Right lobe of liver (tissue), 6 donors: ENCODE results near the gene ATP7B. TPM values are rescaled to one million over a fixed set of nuclear protein-coding genes. Genes with fewer than 3 reads are reported as not detected.

Experiments
- ATAC-seq, 4 donors: fragments of 200-7000 bp; cut with Tn5 transposase; one replicate each; pipeline ENCODE4 v1.9.1; 2020; ENCODE audit warnings: mild to moderate bottlenecking in 4 of 4, moderate library complexity in 4 of 4
- DNase-seq, 3 donors: peaks; one replicate each; pipeline ENCODE4 v3.0.0-alpha.2; 2020
- H3K27ac ChIP-seq, 3 donors: fragments of 200-600 bp; one replicate each; pipeline ENCODE4 v1.8.0; 2022
- H3K27me3 ChIP-seq, 2 donors: fragments of 200-600 bp; one replicate each; pipeline ENCODE4 v1.8.0; 2022
- H3K36me3 ChIP-seq, 4 donors: fragments of 200-600 bp; sonication (generic) in 1 of 4; one replicate each; pipeline versions ENCODE4 v1.5.1 to v1.8.0; 2017 to 2022; ENCODE audit warnings: control low read depth in 1 of 4
- H3K4me1 ChIP-seq, 4 donors: fragments of 200-600 bp; sonication (generic) in 1 of 4; one replicate each; pipeline versions ENCODE4 v1.5.1 to v1.8.0; 2017 to 2022; ENCODE audit warnings: control low read depth in 1 of 4
- H3K4me3 ChIP-seq, 3 donors: fragments of 200-600 bp; one replicate each; pipeline ENCODE4 v1.8.0; 2022
- H3K9me3 ChIP-seq, 4 donors: fragments of 200-600 bp; sonication (generic) in 1 of 4; one replicate each; pipeline versions ENCODE4 v1.5.1 to v1.8.0; 2017 to 2022; ENCODE audit warnings: control low read depth in 1 of 4
- CTCF ChIP-seq, 4 donors: fragments of 200-600 bp in 3 of 4; fragments of 450-650 bp in 1 of 4; IDR thresholded peaks; one replicate each; pipeline versions ENCODE4 v1.5.1 to v1.8.0; 2016 to 2022; ENCODE audit warnings: antibody characterized with exemption in 4 of 4, mild to moderate bottlenecking in 2 of 4
- POLR2A ChIP-seq: fragments of 450-650 bp; IDR thresholded peaks from one replicate; pipeline ENCODE4 v1.6.1; 2017; ENCODE audit warnings: antibody characterized with exemption, mild to moderate bottlenecking
- WGBS: methylation state at CpG from one replicate; pipeline ENCODE4 v1.1.6; 2018; ENCODE audit warnings: low coverage, low lambda C conversion rate; ENCODE audit not compliant: insufficient coverage; ENCODE audit errors: missing lambda C conversion rate; 5-methylcytosine and 5-hydroxymethylcytosine counted together
- intact Hi-C, 2 donors: fragments of 100-400 bp; cut with DNase I; formaldehyde crosslinking; loops; one replicate each; pipeline versions ENCODE4 v1.11.2 to v1.14.1; 2022
- total RNA-seq, 6 experiments: library from RNA; depleted of rRNA in 2 of 6; stranded (reverse); fragments of >200 nt in 2 of 6; fragmentation: NEBNext Ultra II Directional in 3 of 6; extraction: Animal tissue kit (Norgen Biotek cat#: 25700) in 3 of 6; gene quantifications; one replicate each; pipeline versions ENCODE4 v1.1.0 to v1.2.4, GENCODE V29; 2016 to 2023
- donor health status: DM: no; HTN: yes; CAD: no.
- donor health status: DM: no; HTN: no; CAD: no.
- donor health status: DM: no; HTN: no; CAD: no.
- donor health status: DM: no; HTN: yes; CAD: no.
- donor health status: DM: no; HTN: yes; CAD: no.

Gene ATP7B
- total RNA-seq, 6 experiments from 2014 or later, result 17.1 to 27.6 (median 21.6) TPM

GRCh38 chr13:51950722-51951121 is 60.5 kb downstream of the ATP7B start:
- Histone ChIP-seq H3K27ac (no peak overlapping the region), H3K27me3 (no peaks in the 10 kb centered on the region), H3K4me1 (no peaks in the 10 kb centered on the region), H3K9me3 (no peaks in the 10 kb centered on the region), H3K36me3 (peaks cover 0 to 25% (median 1%) of the 10 kb centered on the region in 4 donors), H3K4me3 (no peak overlapping the region)
- intact Hi-C loops, result no loop called here
- TF ChIP-seq POLR2A, result no peak
- no peak for TF ChIP-seq CTCF (IDR thresholded peaks at IDR 0.05)
- 53% methylated on average over 5 of the region's 5 CpGs for WGBS
- ATAC-seq (no peak), DNase-seq (no peak)

GRCh38 chr13:51946163-51946669 is 65.0 kb downstream of the ATP7B start:
- no peak for DNase-seq
- Histone ChIP-seq H3K27me3 (no peaks in the 10 kb centered on the region), H3K4me1 (peaks cover 0 to 3% (median 0%) of the 10 kb centered on the region in 4 donors), H3K4me3 (no peak overlapping the region), H3K9me3 (no peaks in the 10 kb centered on the region), H3K27ac (no peak overlapping the region), H3K36me3 (peaks cover 0 to 36% (median 1%) of the 10 kb centered on the region in 4 donors)
- TF ChIP-seq POLR2A (no peak), CTCF (IDR thresholded peaks at IDR 0.05) (no peak)
- WGBS, result 92% methylated on average over 9 of the region's 15 CpGs
- intact Hi-C loops, result no loop called here
- ATAC-seq, result no peak

- no peak overlapping the region for H3K27ac ChIP-seq
- H3K27me3 ChIP-seq, result no peaks in the 10 kb centered on the region
- peaks cover 0 to 3% (median 0%) of the 10 kb centered on the region in 4 donors for H3K4me1 ChIP-seq
- intact Hi-C loops, result no loop called here
- H3K36me3 ChIP-seq, result peaks cover 0 to 34% (median 1%) of the 10 kb centered on the region in 4 donors
- 82% methylated on average over 11 of the region's 12 CpGs for WGBS
- DNase-seq, result no peak
- H3K9me3 ChIP-seq, result no peaks in the 10 kb centered on the region
- no peak for TF ChIP-seq POLR2A
- no peak for TF ChIP-seq CTCF (IDR thresholded peaks at IDR 0.05)
- no peak overlapping the region for H3K4me3 ChIP-seq
- no peak for ATAC-seq
These were observed 66.1 kb downstream of the ATP7B start for GRCh38 chr13:51945149-51945548.

GRCh38 chr13:51944428-51944827 is 66.8 kb downstream of the ATP7B start:
- 100% methylated on average over 1 of the region's 4 CpGs for WGBS
- TF ChIP-seq POLR2A (no peak), CTCF (IDR thresholded peaks at IDR 0.05) (no peak)
- Histone ChIP-seq H3K36me3 (peaks cover 0 to 29% (median 1%) of the 10 kb centered on the region in 4 donors), H3K4me1 (peaks cover 0 to 3% (median 0%) of the 10 kb centered on the region in 4 donors), H3K4me3 (no peak overlapping the region), H3K27ac (no peak overlapping the region), H3K9me3 (no peaks in the 10 kb centered on the region), H3K27me3 (no peaks in the 10 kb centered on the region)
- intact Hi-C loops, result no loop called here
- DNase-seq, result no peak
- no peak for ATAC-seq

GRCh38 chr13:51943721-51944120 is 67.5 kb downstream of the ATP7B start:
- no peak overlapping the region for H3K4me3 ChIP-seq
- H3K27me3 ChIP-seq, result no peaks in the 10 kb centered on the region
- peaks cover 0 to 35% (median 1%) of the 10 kb centered on the region in 4 donors for H3K36me3 ChIP-seq
- intact Hi-C loops, result no loop called here
- no peak for ATAC-seq
- peaks cover 0 to 3% (median 0%) of the 10 kb centered on the region in 4 donors for H3K4me1 ChIP-seq
- no peak overlapping the region for H3K27ac ChIP-seq
- WGBS, result 90% methylated on average over 2 of the region's 8 CpGs
- DNase-seq, result no peak
- H3K9me3 ChIP-seq, result no peaks in the 10 kb centered on the region
- TF ChIP-seq CTCF (IDR thresholded peaks at IDR 0.05) (no peak), POLR2A (no peak)
